GM12873 (cell line): Measurements from ENCODE around the gene FREM1.
A peak's percentile ranks its signal among the peaks of the same experiment; 100 is the strongest.

Experiments
- CTCF ChIP-seq: IDR thresholded peaks from 2 replicates; pipeline ENCODE4 v1.5.1; 2012; ENCODE audit warnings: low read depth, mild to moderate bottlenecking, moderate library complexity, low read length, control low read depth; ENCODE audit not compliant: insufficient read depth; ENCODE audit errors: missing control alignments

The FREM1 gene

GRCh38 chr9:14846871-14847311 lies 63.3 kb downstream of the FREM1 start:
- peak; percentile 89 for TF ChIP-seq CTCF

DNA sequence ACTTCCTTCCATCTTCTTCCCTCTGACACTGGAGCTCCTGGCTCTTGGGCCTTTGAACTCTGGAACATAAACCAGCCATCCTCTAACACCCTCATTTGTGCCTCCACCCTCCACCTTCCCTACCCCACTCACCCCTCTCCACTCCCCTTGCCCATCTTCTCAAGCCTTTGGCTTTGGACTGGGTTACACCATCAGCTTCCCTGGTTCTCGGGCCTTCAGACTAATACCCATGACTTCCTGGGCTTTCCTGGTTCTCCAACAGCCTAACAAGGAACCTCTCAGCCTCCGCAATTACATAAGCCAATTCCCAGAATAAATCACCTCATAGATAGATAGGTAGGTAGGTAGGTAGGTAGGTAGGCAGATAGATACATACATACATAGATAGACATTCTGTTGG lies 67.1 kb downstream of the FREM1 start:
- TF ChIP-seq CTCF = no peak

DNA sequence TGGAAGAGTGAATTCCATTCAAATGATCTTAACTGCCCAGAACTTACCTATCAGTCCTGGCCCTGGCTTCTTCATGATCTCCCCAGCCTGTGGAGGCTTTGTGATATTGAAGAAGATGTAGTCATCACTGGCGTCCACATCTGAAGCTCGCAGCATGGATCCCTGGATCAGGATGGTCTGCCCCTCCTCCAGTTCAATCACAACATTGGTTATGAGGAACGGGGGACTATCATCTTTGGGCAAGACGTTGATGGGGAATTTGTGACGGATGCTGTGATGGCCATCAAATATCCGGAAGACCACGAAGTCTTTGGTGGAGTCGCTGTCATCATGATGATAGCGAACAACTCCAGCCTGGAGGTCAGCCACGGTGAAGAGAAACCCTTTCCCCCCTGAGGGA lies 68.0 kb downstream of the FREM1 start:
- no peak for TF ChIP-seq CTCF

DNA sequence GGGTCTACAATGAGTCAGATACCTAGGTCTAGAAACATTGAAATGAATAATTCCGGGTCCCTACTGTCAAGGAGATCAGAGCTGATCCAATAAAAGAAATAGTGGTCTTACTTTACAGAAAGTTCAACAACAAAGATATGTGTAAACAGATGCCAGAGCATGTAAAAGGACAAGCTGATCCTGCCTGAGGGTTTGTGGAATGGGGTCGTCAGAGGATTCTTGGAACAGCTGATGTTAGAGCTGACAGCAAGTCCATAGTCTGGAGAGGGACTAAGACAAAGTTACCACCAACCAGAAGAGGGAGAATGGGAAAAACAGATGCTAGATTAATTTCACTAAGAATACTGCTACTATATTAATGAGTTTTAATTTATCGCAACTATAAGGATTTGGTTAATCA lies 71.5 kb downstream of the FREM1 start:
- no peak for TF ChIP-seq CTCF

DNA sequence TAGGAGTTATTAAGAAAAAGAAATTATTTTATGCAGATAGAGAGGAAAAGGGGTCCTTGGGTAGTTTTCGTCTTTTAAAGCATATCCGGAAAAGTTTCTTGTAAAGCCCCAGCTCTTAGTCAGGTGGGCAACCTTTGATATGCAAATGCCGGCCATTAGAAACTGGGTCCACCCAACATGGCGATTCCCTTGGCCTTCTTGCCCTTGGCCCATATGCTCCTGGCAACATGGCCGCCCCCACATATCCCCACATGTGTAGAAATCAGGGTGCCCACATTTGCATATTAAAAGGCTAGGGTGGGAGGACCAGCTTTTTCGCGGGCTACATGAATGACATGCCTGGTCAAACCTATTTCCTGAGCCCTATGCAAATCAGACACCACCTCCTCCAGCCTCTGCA lies 73.3 kb downstream of the FREM1 start:
- TF ChIP-seq CTCF = no peak

- TF ChIP-seq CTCF = no peak
These were observed 78.6 kb downstream of the FREM1 start for GRCh38 chr9:14831661-14832060.

- TF ChIP-seq CTCF = no peak
These were observed 79.2 kb downstream of the FREM1 start for GRCh38 chr9:14831074-14831473.

DNA sequence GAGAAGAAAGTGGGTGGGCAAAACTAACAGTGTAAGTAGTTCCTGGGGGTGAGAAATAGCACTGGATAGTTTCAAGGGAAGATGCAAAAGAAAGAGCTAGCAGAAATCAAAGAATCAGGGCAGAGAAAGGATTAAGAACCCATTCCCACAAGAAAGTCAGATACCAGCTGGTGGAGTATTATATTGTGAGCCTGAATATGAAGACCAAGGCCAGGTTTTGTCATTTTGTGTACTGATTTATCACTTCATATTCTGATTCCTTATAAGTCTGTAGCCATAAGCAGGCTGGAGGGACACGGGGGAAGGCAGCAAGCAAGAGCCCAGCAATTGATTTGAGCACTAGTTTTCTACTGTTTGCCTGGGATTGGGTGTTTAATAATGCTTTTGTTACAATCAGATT lies 80.2 kb downstream of the FREM1 start:
- no peak for TF ChIP-seq CTCF
